ENCODE results near the gene GRB10.
"Not testable (repeated sequence)": the region's sequence is repeated elsewhere in the genome, so short reads cannot be mapped to it uniquely, and the experiment has no call there.

Gene GRB10

GRCh38 chr7:50778189-50778588 is 4.5 kb downstream of the GRB10 start:
- DNase-seq, result no peak

- no peak for DNase-seq
Measured at GRCh38 chr7:50775836-50776235, 6.9 kb downstream of the GRB10 start.

GRCh38 chr7:50775231-50775630 is 7.5 kb downstream of the GRB10 start:
- DNase-seq, result no peak

DNA sequence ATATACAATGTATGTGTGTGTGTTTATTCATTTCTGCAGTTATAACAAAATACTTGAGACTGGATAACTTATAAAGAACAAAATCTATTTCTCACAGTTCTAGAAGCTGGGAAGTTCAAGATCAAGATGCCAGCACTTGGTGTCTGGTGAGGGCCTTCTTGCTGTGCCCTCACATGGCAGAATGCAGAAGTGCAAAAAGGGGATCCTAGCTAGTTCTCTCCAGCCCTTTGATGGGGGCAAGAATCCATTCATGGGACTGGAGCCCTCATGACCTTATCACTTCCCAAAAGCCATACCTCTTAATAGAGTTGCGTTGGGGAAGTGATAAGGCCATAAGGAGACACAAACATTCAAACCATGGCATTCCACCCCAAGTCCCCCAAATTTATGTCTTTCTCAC is 8.4 kb downstream of the GRB10 start:
- no peak for DNase-seq

- not testable (repeated sequence) for DNase-seq
Measured at GRCh38 chr7:50773071-50773470, 9.6 kb downstream of the GRB10 start.

DNA sequence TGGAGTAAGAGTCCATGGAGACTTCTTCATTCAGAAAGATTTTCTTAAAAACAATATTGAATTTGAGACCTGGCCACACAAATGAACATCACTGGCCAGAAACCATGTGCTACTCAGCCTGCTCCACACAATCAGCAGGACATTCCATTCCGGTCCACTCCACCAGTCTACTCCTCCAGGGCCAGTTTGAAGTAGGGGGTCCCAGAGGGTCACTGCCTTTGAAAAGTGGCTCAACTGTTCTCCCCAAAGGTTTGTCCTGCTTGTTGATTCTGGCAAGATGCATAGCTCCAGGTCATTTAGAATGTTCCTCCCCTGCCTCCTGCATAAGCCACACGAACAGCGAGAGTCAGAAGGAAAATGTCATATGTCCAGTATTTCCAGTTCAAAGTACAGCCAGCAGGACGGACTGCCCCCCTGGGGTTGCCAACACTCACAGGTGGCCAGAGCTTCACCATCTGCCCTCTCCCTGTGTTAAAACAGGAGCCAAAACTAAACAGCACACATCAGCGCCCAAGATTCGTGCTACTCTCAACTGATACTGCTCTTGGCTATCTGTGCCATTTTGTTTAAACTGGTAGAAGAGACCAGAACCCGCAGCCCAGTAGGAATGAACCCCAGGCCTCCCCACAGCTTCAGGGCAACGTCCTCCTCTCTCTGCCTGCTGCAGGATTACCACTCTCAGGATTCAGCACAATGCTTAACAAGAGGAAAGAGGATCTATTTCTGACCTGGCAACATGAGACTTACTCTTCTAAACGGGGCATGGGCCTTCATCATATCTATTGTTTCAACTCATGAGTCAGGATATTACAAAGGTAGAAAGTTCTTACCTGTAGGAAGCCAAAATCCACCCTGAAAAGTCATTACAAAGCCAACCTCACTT is 11.3 kb downstream of the GRB10 start:
- no peak for DNase-seq

- DNase-seq, result no peak
Measured at GRCh38 chr7:50768485-50769474, 13.9 kb downstream of the GRB10 start.

GRCh38 chr7:50766849-50767207 is 15.9 kb downstream of the GRB10 start:
- no peak for DNase-seq

DNA sequence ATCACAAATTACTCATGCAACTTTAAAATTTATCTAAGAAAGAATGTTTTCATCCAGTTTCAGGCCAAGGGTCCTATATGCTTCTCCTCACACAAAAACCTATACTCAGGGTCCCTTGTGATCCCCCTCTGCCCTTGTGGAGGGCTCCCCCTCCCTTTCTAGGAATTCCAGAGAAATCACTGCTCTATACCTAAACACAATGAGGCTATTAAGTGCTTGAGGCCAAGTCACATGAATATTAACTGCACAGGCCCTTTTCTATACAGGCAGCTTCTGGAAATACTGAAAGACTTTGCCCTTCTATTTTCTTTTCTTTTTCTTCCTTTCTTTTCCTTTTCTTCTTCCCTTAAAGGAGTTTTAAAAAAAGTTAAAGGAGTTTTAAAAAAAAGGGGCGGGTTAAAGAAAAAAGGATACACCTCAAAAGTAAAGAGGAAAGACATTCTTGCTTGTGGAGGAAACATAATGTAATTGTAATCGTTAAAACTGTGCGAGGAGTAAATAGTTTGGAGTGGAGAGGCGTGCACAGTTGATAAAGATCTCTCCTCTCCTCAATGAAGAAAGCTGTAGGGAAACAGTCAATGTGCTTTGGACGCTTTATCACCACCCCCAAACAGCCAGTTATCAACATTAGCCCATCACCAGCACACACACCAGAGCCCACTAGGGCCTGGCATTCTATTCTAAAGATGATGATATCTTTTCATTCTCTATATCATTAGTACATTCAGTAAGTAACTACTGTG is 16.4 kb downstream of the GRB10 start:
- no peak for DNase-seq

DNA sequence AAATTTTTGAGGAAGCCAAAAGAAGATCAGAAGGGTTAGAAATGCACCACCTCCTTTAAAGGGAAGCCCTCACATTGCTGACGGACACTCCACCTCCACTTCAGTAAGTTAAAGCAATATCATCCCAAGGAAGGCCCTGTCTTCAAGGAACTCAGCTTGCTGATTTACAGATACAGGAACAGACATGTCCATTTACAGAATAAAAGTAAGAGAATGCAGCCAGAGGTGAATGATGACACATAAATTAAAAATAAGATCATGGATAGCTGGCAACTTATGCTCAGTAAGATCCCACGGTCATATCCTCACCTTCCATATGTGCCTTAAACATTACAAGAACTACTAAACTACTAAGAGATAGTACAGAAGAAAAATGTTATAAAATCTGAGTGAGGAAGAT is 20.4 kb downstream of the GRB10 start:
- DNase-seq, result no peak

DNA sequence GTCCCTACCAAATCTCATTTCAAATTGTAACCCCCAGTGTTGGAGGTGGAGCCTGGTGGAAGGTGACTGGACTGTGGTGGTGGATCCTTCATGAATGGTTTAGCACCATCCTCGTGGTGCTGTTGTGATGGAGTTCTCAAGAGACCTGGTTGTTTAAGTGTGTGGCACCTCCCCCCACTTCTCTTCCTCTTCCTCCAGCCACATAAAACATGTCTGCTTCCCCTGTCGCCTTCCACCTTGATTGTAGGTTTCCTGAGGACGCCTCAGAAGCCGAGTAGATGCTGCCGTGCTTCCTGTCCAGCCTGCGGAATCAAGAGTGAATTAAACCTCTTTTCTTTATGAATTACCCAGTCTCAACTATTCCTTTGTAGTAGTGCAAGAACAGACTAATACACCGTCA is 21.0 kb downstream of the GRB10 start:
- DNase-seq, result no peak

DNA sequence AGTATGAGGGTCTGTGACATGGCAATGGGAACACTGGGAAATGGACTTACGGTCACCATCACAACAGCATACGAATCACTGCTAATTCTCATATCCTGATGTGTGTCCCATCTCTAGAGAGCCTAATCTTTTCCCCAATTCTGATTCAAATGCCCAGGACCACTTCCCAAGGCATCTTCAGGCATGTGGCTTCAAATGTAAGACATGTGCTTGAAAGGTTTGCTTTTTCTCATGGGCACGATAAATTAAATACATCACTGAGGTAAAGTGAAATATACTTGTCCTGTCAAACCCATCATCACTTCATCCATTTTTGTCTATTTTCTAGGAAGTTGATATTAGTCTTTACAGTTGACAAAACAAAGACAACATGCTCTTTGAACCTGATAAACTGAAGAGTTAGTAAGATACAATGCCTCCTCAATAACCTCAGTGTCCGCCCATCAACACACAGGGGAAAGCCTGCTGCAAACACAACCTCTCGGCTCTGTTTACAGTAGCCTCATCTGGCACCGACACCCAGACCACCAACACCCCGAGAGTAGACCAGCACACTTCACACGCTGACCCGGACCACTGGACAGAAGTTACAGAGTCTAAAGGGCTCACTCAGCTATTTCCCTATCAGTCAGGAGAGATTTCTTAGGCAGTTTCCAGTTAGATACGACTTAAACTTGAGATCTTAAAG is 24.8 kb downstream of the GRB10 start:
- no peak for DNase-seq

DNA sequence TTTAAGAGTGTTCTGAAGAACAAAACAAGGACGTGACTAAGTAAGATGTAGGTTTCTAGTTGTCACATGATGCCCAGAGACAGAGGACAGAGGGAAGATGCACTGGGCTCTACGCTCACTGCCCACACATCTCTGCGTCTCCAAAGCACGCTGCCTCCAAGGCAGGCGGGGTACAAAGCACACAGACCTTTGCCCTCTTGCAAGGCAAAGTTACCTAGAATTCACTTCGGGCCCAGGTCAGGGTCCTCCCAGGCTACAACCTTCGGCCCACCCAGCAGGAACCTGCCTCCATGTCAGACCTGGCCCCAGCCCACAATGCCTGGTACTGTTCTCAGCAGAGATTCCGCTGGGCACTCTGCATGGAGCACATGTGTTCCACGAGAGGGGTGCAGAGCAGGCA is 26.5 kb downstream of the GRB10 start:
- no peak for DNase-seq

GRCh38 chr7:50754684-50755083 is 28.0 kb downstream of the GRB10 start:
- DNase-seq, result no peak

GRCh38 chr7:50754241-50754640 is 28.5 kb downstream of the GRB10 start:
- DNase-seq, result no peak

- DNase-seq, result no peak
Measured at GRCh38 chr7:50752422-50752821, 30.3 kb downstream of the GRB10 start.

- DNase-seq, result no peak
Measured at GRCh38 chr7:50751146-50751545, 31.6 kb downstream of the GRB10 start.

DNA sequence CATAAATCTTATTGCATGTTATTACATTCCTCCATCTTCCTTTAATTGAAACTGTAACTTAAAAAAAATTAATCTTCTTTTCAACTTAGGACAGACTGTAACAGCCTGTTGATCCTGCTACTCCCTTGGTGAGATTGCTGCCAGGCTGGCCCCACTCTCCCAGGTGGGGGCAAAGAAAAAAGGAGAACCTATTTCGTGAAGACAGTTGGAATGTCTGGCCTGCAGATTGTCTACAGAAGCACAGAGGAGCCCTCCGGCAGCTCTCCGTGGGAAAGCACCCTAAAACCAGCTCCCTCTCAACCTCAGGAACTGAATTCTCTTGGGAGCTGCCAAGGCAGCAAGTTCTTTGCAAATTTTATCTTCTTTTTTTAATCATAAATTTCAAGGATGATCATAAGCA is 32.8 kb downstream of the GRB10 start:
- no peak for DNase-seq

DNA sequence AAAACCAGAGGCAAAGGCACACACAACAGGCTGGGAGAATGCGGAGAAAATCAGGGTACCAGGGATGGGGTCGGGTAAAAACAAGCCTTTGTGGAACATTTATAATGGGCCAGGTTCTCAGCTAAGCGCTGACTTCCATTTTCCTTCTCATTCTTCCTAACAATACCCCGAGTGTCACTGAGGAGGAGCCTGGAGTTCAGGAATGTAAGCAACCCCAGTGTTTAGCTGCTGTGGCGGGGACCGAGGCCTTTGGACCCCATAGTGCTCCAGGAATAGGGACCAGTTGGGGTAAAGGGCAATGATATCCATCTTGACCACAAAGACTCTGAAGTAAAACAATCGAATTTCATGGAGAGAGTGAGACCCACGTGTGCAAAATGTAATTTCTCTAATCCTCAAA is 34.2 kb downstream of the GRB10 start:
- DNase-seq, result no peak

DNA sequence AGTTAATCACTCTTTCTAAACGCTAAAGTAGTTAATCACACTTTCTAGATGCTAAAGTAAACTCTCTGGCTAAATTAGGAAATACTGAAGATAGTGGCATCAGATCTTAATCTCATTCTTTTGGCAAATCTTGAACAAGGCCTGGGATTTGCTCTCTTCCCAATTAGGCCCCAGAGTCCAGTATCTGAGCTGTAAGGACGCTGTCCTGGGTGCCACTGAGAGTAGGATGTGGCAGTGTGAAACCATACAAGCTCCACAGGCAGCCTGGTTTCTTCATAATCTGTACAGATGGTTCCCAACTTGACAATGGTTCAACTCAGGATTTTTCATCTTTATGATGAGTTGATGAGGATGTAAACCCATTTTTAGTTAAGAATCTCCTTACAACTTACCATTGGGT is 36.9 kb downstream of the GRB10 start:
- no peak for DNase-seq

GRCh38 chr7:50745336-50745735 is 37.4 kb downstream of the GRB10 start:
- DNase-seq, result no peak

GRCh38 chr7:50743893-50744292 is 38.8 kb downstream of the GRB10 start:
- DNase-seq, result no peak

DNA sequence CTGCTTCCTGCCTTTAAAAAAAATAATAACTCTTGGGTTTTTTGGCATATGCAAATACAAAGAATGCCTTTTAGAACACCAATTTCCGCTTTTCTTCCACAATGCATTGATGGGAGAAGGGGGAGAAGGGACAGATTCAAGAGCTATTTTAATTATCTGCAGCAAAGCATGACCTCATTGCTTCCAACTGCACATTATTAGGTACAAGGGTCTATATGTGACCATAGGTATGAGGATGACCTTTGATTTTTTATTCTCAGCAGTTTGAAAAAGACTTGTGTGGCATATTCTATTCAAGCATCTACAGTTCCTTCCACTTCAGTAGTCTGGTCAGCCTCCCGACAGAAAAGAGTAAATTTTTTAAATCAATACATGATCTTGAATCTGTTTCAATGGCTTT is 39.7 kb downstream of the GRB10 start:
- no peak for DNase-seq

Data from activated CD4-positive, alpha-beta T cell treated with anti-CD3 and anti-CD28 coated beads, Interleukin-2, amount 50 U/mL, for 4 hours (primary cell).